Endodermal cell (in vitro differentiated cells): ENCODE results near the gene ASTN2. TPM values are rescaled to one million over a fixed set of nuclear protein-coding genes. Genes with fewer than 3 reads are reported as not detected.

Source experiments
- DNase-seq: peaks from one replicate; pipeline ENCODE4 v3.0.0-alpha.2; 2017
- H3K27ac ChIP-seq: 2 replicates; pipeline ENCODE4 v1.5.1; 2013; ENCODE audit warnings: mild to moderate bottlenecking, low read depth, low read length, moderate library complexity
- H3K27me3 ChIP-seq: 2 replicates; pipeline ENCODE4 v1.6.1; 2013; ENCODE audit warnings: mild to moderate bottlenecking, low read length, moderate library complexity; ENCODE audit not compliant: insufficient read depth, control insufficient read depth, poor library complexity, severe bottlenecking
- H3K36me3 ChIP-seq: 2 replicates; pipeline ENCODE4 v1.7.0; 2013; ENCODE audit warnings: mild to moderate bottlenecking, low read length, moderate library complexity; ENCODE audit not compliant: control insufficient read depth, insufficient read depth
- H3K4me1 ChIP-seq: one replicate; pipeline ENCODE4 v1.7.0; 2013; ENCODE audit warnings: low read length; ENCODE audit not compliant: control insufficient read depth, insufficient read depth
- H3K4me3 ChIP-seq: 2 replicates; pipeline ENCODE4 v1.5.1; 2013; ENCODE audit warnings: mild to moderate bottlenecking, low read length, moderate library complexity
- H3K9ac ChIP-seq: 2 replicates; pipeline ENCODE4 v1.6.1; 2013; ENCODE audit warnings: mild to moderate bottlenecking, low read length, moderate library complexity; ENCODE audit not compliant: poor library complexity, severe bottlenecking; ENCODE audit errors: extremely low read depth
- H3K9me3 ChIP-seq: 2 replicates; pipeline ENCODE4 v1.6.1; 2013; ENCODE audit warnings: mild to moderate bottlenecking, low read length, moderate library complexity; ENCODE audit not compliant: control insufficient read depth
- H3K27ac Mint-ChIP-seq: 2 replicates; pipeline ENCODE4 v1.8.0; 2020; ENCODE audit warnings: mixed read lengths
- H3K27me3 Mint-ChIP-seq: 2 replicates; pipeline ENCODE4 v1.8.0; 2021; ENCODE audit warnings: mild to moderate bottlenecking, mixed read lengths; ENCODE audit not compliant: insufficient read depth
- H3K36me3 Mint-ChIP-seq: 2 replicates; pipeline ENCODE4 v1.8.0; 2020; ENCODE audit warnings: low read depth, mixed read lengths
- H3K4me1 Mint-ChIP-seq: 2 replicates; pipeline ENCODE4 v1.8.0; 2020; ENCODE audit warnings: mixed read lengths
- H3K4me3 Mint-ChIP-seq: 2 replicates; pipeline ENCODE4 v1.8.0; 2020; ENCODE audit warnings: mild to moderate bottlenecking, moderate library complexity, mixed read lengths
- H3K9me3 Mint-ChIP-seq: 2 replicates; pipeline ENCODE4 v1.8.0; 2020; ENCODE audit warnings: mild to moderate bottlenecking, mixed read lengths
- CTCF ChIP-seq: fragments of 200-600 bp; sonication (generic); conservative IDR thresholded peaks from 2 replicates; pipeline ENCODE4 v1.5.0; 2021; ENCODE audit warnings: antibody characterized with exemption, mild to moderate bottlenecking
- WGBS, 2 experiments: methylation state at CpG; one replicate each; pipeline versions ENCODE4 v1.1.5 to v1.1.7; 2013; ENCODE audit warnings: missing lambda C conversion rate in 2 of 2, mixed read lengths in 1 of 2; ENCODE audit not compliant: insufficient coverage in 1 of 2, insufficient read length in 1 of 2; 5-methylcytosine and 5-hydroxymethylcytosine counted together
- total RNA-seq, 2 donors: library from RNA; stranded (reverse); fragmentation: NEBNext Ultra II Directional in 1 of 2; extraction: Animal tissue kit (Norgen Biotek cat#: 25700) in 1 of 2; gene quantifications; 2 replicates in 1 of 2; 3 replicates in 1 of 2; pipeline ENCODE4 v1.2.1, GENCODE V29; 2021

Gene ASTN2
- total RNA-seq, 2 donors from 2014 or later: 8.9 to 10.4 TPM

GRCh38 chr9:116549061-116549664 lies 865.7 kb downstream of the ASTN2 start:
- no peak overlapping the region for H3K27ac ChIP-seq
- TF ChIP-seq CTCF: no peak

GRCh38 chr9:116547729-116548426 lies 867.0 kb downstream of the ASTN2 start:
- Histone ChIP-seq H3K4me3 (no peak overlapping the region), H3K27ac (no peak overlapping the region), H3K36me3 (no peaks in the 10 kb centered on the region), H3K4me1 (no peaks in the 10 kb centered on the region), H3K9ac (no peak overlapping the region), H3K9me3 (no peaks in the 10 kb centered on the region), H3K27me3 (no peaks in the 10 kb centered on the region)
- DNase-seq: no peak
- Mint-ChIP-seq H3K27me3 (no peaks in the 10 kb centered on the region), H3K9me3 (no peaks in the 10 kb centered on the region), H3K27ac (no peak overlapping the region), H3K36me3 (no peaks in the 10 kb centered on the region), H3K4me1 (no peaks in the 10 kb centered on the region), H3K4me3 (no peak overlapping the region)
- WGBS, 2 experiments: 89 to 96% methylated on average over 3 to 11 of the region's 11 CpGs
- no peak for TF ChIP-seq CTCF

More at GRCh38 chr9:116549061-116549664, 865.7 kb downstream of the ASTN2 start:
- Mint-ChIP-seq H3K4me1 (no peaks in the 10 kb centered on the region), H3K9me3 (no peaks in the 10 kb centered on the region), H3K4me3 (no peak overlapping the region), H3K27me3 (no peaks in the 10 kb centered on the region), H3K36me3 (no peaks in the 10 kb centered on the region), H3K27ac (no peak overlapping the region)
- WGBS, 2 experiments: 90 to 96% methylated on average over 7 to 9 of the region's 9 CpGs
- no peaks in the 10 kb centered on the region for H3K4me1 ChIP-seq
- no peaks in the 10 kb centered on the region for H3K9me3 ChIP-seq
- H3K4me3 ChIP-seq: no peak overlapping the region
- no peaks in the 10 kb centered on the region for H3K27me3 ChIP-seq
- no peak for DNase-seq
- H3K36me3 ChIP-seq: no peaks in the 10 kb centered on the region
- no peak overlapping the region for H3K9ac ChIP-seq

- no peak for TF ChIP-seq CTCF
- Mint-ChIP-seq H3K27me3 (no peaks in the 10 kb centered on the region), H3K36me3 (no peaks in the 10 kb centered on the region), H3K9me3 (no peaks in the 10 kb centered on the region), H3K4me3 (no peak overlapping the region), H3K27ac (no peak overlapping the region), H3K4me1 (no peaks in the 10 kb centered on the region)
- WGBS, 2 experiments: 93% methylated on average over 7 of the region's 7 CpGs; no CpG with 5 or more reads in 1 of the 2 experiments
- DNase-seq: no peak
- H3K27me3 ChIP-seq: no peaks in the 10 kb centered on the region
- H3K4me3 ChIP-seq: no peak overlapping the region
- H3K4me1 ChIP-seq: no peaks in the 10 kb centered on the region
- no peaks in the 10 kb centered on the region for H3K9me3 ChIP-seq
- no peak overlapping the region for H3K9ac ChIP-seq
- H3K27ac ChIP-seq: no peak overlapping the region
- no peaks in the 10 kb centered on the region for H3K36me3 ChIP-seq
These were observed 867.9 kb downstream of the ASTN2 start for GRCh38 chr9:116546711-116547581.
